UCSD-AML1 (cell line): Measurements from ENCODE around the gene USF1.
"Not testable (repeated sequence)": the region's sequence is repeated elsewhere in the genome, so short reads cannot be mapped to it uniquely, and the experiment has no call there.

Experiments
- DNase-seq: peaks from one replicate; lab custom pipeline; 2025; ENCODE audit not compliant: unreplicated experiment; lab: John Stamatoyannopoulos, UW

Gene USF1

DNA sequence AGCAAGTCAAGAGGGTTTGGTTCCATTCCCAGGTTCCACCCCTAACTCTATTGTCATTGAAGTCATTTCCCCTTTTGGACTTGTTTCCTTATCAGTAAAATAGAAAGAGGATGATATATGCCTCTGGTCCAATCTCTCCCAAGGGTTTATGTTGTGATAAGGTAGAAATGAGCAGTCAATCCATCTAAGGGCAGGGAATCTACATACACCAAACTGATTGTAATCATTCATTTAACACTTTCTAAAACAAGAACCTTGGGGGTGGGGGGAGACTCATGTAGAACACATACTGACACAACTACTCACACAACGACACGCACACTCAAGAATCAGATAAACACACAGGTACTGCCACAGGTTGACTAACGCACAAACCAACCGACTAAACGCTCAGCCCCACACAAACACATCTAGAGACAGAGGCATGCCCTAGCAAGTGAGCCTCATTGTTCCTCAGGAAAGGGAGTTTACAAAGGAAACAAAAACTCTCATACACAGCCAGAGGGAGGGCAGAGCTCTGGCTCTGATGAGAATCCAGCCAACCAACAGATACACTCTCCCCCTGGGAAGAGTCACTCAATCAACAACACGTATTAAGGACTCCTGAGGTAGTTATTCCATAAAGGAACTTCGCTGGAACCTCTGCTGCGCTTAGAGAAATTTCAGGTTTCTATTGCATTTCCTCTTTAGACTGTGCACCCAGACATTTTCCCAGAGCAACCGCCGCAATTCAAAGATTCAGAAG, 25.9 kb downstream of the USF1 start:
- peak; percentile 33 for DNase-seq

DNA sequence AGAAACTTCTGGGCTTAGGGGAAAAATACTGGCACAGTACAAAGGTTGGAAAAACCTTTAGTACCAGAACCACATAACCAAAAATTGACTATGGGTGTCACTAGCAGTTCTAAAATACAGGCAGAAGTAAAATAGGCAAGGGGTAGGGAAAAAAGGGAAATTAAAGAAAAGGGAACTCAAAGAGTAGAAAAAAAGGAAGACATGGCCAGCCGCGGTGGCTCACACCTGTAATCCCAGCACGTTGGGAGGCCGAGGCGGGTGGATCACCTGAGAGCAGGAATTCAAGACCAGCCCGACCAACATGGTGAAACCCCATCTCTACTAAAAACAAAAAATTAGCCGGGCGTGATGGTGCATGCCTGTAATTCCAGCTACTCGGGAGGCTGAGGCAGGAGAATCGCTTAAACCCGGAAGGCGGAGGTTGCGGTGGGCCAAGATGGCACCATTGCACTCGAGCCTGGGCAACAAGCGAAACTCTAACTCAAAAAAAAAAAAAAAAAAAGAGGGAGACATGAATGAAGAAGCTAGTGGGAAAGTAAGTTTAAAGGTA, 26.6 kb downstream of the USF1 start:
- not testable (repeated sequence) for DNase-seq

DNA sequence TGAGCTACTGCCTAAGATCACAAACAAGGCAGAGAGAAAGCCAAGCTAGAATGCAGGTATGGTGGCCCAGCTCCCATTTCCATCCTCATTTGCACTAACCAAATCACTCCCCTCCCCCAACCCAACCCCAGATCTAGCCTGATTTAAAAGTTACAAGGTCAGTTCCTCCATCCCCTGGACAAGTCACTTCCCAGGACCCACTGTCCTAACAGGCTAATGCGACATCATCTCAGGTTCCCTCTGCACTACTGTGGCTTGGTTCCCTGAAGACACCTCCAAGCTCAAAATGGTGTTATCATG, 27.2 kb downstream of the USF1 start:
- no peak for DNase-seq

DNA sequence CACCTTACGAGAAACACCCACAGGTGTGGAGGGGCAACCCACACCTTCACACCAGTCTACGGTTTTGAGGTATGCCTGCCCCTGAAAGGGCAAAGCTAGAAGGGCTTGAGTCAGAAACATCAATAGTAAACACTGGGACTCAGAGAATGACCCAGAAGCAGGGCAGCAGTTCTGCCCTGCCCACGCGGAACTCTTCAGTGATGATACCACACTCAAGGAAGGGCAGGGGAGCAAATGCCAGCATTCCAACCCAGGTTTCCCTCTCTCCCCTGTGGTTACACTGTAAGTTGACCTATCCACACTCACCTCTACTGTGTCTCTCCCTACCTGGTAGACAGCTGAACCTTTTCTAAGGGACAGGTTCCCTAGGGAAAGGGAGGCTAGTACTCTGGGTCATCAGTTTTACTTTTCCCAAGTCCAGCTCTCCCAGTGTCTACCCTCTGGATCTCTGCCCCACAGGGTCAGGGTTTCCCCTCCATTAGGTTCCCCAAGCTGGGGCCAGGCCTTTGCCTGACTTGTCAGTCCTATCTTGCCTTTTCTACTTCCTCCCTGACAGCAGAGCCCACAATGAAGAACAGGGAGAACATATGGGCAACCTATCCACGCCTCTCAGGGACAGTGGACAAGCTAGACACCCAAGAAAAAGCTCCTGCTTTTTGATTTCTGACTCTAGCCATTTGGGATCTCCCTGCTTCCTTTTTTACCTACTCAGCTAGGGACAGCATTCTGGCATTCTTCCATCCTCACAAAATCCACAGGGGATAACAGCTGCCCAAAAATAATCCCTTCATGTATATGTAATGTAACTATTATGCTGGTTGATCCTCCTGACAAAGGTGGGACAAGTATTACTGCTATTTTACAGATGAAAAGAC, 27.8 kb downstream of the USF1 start:
- DNase-seq = no peak

DNA sequence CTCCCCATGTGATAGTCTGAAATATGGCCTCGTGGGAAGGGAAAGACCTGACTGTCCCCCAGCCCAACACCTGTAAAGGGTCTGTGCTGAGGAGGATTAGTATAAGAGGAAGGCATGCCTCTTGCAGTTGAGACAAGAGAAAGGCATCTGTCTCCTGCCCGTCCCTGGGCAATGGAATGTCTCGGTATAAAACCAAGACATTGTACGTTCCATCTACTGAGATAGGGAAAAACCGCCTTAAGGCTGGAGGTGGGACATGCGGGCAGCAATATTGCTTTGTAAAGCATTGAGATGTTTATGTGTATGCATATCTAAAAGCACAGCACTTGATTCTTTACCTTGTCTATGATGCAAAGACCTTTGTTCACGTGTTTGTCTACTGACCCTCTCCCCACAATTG, 28.6 kb downstream of the USF1 start:
- DNase-seq = not testable (repeated sequence)

DNA sequence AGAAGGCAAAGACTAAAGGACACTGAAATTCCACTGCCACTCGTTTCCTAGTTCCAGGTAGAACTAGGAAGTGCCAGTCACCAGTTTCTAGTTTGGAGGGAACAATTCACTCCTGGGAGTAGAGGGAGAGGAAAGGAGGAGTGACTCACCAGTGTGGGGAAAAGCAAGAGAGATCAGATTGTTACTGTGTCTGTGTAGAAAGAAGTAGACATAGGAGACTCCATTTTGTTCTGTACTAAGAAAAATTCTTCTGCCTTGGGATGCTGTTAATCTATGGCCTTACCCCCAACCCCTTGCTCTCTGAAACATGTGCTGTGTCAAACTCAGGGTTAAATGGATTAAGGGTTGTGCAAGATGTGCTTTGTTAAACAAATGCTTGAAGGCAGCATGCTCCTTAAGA, 29.1 kb downstream of the USF1 start:
- not testable (repeated sequence) for DNase-seq

DNA sequence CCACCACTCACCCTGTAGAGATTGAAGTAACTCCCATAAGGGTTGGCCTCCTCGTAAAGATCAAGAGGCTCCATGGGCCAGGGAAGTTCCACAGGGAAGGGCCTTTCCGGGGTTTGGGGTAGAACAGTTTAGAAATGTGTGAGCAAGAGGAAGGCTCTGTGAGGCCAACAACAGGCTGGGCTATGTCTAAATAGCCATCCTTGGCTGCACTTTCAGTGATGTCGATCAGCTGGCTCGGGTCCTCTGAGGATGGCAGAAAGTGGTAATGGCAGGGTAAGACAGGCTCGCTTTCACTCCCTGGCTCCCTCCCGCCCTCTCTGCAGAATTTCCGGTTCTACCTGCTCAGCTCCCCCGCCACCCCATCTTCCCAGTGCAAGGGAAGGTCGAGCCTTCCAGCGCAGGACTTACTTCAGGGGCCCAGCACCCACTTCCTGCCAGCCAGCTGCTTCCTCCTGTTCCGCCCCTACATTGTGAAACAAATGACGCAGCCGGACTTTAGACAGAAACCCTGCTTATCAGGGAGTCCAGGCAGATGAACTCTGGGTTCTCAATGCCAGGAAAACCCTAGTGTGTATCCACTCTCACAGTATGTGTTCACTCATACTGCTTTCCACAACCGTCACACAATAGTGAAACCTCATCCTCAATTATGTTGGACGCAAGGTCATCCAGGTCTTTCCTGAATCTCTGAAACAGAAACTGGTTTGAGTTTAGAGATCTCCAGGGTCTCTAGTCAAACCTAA, 32.1 kb downstream of the USF1 start:
- DNase-seq = peak; percentile 90

DNA sequence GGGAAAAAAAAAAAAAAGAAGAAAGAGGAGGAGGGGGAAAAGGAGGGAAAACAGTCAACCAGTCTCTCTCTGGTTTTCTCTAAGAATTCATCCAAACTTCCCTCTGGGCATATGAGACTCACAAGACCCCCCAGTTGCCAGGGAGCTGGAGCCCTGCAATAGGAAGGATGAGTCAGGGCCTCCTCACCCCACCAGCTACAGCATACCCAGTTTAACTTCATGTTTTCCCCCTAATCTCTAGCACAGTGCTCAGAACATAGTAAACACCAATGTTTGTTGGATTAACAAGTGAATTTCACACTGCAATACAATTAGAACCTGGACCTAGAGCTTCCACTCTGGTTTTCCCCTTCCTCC, 32.7 kb downstream of the USF1 start:
- DNase-seq = no peak

DNA sequence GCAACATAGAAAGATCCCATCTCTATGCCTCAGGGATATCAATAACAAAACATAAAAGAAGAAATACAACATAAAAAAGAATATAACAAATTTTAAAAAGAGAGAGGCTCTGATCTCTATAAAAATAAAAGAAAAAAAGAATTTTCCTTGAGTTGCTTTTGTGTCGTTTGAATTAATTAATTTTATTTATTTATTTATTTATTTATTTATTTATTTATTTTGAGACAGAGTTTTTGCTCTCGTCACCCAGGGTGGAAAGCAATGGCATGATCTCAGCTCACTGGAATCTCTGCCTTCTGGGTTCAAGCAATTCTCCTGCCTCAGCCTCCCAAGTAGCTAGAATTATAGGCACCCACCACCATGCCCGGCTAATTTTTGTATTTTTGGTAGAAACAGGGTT, 33.4 kb downstream of the USF1 start:
- DNase-seq = no peak

DNA sequence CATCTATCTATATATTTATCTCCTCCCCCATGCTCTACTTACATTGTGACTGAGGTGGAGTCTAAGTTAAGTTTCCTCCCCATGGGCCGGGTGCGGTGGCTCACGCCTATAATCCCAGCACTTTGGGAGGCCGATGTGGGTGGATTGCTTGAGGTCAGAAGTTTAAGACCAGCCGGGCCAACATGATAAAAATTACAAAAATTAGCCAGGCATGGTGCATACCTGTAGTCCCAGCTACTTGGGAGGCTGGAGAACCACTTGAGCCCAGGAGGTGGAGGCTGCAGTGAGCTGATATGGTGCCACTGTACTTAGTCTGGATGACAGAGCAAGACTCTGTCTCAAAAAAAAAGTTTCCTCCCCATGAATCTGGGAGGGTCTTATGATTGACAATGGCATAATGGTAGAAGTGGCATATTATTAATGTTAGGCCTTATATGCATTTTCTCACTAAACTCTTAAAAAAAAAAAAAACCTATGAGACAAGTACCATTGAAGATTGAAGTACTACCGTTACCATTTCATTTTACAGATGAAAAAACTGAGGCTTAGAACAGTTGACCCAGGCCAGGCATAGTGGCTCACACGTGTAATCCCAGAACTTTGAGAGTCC, 36.1 kb downstream of the USF1 start:
- DNase-seq = no peak

DNA sequence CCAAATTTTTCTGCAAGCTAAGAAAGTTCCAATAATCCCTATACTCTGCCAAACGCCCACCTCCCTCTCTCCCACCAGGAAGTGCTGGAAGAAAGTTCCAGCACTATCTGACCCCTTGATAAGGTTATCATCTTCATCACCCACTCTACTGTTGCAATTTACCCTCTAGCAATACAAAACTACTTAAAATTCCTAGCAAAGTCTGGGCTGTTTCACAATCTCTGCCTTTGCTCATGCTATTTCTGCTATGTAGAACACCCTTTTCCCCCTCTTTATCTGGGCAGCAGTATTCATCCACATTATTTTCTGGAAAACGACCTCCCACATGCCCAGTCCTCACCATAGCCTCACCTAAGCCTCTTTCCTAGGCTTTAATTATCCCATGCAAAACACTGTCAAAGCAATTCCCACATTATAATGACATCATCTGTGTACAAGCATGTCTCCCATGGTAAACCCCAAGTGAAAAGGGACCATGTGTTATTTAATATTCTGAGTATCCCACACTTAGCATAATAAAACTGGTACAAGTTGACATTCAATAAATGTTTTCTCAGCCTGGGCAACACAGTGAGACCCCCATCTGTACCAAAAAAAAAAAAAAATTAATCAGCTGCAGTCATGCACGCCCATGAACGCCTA, 36.8 kb downstream of the USF1 start:
- DNase-seq = no peak

DNA sequence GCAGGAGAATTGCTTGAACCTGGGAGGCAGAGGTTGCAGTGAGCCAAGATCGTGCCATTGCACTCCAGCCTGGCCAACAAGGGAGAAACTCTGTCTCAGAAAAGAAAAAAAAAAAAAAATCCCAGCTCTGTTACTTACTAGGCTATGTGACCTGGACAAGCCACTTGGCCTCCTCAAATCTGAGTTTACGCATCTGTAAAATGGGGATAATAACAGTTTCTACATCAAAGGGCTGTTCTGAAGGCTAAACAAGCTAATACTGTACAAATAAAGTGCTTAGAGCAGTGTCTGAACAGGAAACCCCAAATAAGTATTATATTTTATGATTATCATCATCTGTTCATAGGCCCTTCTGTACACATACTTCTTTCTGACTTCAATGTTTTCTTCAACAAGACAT, 38.4 kb downstream of the USF1 start:
- no peak for DNase-seq

DNA sequence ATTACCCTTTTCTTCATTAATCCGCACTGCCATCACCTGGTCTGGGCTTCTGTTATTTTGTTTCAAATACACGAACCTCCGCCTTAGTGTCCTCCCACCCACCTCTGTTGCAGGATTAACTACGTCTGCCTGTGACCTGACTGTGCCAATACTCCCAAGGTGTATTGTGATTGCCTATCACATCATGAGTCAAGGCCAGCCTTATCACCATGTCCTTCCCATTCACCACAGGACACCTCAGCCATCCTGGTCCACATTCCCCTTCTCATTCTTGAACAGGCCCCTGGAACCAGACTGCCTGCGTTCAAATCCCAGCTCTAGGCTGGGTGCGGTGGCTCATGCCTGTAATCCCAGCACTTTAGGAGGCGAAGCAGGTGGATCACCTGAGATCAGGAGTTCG, 39.2 kb downstream of the USF1 start:
- no peak for DNase-seq

DNA sequence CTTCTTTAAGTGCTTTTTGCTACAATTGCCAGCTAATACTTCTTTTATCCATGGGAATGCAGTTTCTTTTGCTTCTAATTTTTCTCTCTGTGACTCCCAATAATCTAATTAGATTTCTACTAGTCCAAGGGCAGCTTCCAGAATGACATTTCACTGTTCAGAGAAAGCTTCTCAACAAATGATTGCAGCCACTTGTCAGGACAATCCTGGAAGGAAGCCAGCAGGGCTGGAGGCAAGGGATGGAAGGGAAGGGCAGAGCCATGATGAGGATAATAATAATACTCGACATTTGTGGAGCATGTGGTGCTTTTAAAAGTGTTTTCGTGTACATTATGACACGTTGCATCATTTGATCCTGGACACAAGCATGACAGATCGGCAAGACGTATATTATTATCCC, 44.3 kb downstream of the USF1 start:
- no peak for DNase-seq

DNA sequence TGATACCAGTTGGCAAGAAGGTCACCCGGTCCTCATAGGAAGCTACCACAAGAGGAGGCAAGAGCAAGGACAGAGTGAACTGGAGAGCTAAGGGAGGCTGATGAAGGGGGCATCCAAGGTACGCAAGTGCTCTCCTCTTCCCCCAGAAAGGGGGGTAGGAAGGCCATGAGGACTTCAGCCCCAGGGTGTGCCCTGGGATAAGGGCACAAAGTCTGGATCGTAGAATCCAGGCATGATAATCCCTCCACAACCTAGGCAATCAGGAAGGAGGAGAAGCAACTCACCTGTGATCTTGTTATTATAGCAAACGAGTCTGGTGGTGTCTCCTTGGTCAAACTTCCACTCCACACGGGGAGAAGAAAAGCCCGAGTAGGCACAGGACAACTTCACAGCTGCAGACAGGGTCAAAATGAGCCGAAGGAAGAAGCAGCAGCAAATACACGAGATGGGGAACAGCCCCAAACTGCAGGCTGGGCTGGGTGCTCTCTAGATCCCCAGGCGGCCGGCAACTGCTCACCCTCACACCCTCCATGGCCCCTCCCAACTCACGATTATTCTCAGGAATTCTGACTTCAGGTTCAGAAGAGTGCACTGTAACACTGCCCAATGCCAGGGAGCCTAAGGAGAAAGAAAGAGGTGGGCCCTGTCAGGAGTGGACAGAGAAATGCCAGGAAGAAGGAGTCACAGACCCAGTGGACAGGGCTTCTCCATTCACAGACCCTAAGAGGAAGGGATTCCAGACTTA, 44.9 kb downstream of the USF1 start:
- DNase-seq = no peak

DNA sequence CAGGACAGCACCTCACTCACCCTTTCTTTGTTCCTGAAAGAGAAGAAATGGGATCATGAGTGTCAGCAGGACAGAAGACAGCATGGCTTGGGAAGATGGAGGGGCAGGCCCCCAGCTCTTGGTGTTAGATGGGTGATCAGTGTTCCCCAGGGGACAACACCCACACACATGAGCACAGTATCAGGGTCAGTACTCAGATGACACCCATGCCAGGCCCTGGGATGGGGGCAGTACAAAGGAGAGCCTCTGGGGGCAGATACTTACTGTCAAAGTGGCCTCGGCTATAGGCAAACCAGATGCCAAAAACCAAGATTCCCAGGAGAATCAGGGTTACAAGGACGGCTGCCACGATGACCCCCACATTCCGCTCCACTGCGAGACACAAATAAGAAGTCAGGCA, 46.4 kb downstream of the USF1 start:
- DNase-seq = no peak

DNA sequence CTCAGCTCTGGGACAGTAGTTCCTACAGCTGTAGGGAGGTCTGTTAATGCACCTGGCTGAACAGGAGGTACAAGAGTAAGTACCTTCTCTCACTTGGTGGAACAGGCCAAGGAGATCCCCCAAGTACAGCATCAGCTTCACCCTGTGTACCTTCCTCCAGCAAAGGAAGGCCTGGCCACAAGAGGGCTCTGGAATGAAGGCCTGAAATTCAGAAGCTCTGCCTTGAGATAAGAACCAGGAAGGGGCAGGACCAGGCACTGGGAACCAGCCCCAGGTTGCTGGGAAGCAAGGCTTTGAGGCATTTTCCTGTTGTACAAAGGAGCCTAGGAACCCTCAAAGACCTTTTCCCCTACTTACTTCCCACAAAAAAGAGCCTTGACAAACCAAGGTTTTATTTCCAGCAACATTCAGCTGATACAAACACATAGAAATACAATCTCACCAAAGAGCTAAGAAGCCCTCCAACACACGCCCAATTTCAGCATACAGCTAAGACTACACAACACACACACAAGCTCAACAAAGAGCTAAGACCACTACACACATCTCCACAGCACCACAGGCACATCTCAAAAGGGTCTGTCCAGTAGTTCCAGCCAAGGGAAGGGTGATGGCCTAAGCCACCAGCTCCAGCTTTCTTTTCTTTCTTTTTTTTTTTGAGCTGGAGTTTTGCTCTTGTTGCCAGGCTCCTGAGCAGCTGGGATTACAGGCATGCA, 48.3 kb downstream of the USF1 start:
- DNase-seq = peak; percentile 72

DNA sequence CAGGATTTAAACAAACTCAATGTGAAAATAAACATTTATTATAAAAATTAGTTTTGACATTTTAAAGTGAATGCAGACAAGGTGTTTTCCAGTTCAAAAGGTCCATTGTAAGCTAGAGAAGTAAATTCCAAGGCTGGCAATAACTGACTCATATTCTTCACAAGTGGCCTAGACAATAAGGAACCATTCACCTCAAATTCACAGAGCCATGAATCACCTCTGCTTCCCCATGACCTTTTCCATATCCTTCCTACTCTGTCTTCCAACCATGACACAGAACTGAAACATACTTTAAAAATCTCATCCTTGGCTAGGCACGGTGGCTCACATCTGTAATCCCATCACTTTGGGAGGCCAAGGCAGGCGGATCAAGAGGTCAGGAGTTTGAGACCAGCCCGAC, 49.6 kb downstream of the USF1 start:
- DNase-seq = no peak

DNA sequence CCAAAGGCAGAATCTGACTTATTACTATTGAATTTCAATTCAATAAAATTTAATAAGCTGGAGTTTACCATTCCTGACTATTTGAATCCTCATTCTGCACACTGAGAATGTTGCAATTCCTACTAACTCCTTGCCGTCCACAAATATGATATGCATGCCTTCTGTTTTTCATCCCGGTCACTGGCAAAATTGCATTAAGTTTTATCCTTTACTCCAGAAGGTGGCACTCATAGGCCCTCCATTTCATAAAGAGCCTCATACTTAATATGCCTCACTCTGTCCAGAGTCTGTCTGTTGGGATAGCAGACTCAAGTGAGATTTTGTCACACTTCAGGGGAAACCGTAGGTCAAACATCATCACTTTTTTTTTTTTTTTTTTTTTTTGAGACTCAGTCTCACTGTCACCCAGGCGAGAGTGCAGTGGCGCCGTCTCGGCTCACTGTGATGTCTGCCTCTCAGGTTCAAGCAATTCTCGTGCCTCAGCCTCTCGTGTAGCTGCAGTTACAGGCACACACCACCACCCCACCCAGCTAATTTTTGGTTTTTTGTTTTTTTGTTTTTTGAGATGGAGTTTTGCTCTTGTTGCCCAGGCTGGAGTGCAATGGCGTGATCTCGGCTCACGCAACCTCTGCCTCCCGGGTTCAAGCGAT, 52.1 kb downstream of the USF1 start:
- no peak for DNase-seq
